OCI-LY1 (cell line): Measurements from ENCODE around the gene SMC4.

Experiments
- H2AFZ ChIP-seq: fragments of 200-600 bp; sonication (generic), shearing (Covaris generic); 2 replicates; pipeline ENCODE4 v1.6.0; 2014; ENCODE audit warnings: antibody characterized with exemption, mild to moderate bottlenecking, low read length
- H3F3A ChIP-seq: fragments of 200-600 bp; sonication (generic), shearing (Covaris generic); 2 replicates; pipeline ENCODE4 v1.6.0; 2014; ENCODE audit warnings: mild to moderate bottlenecking, antibody characterized with exemption, low read length, moderate library complexity; ENCODE audit not compliant: insufficient read depth
- H3K27ac ChIP-seq: fragments of 200-600 bp; sonication (generic); 2 replicates; pipeline ENCODE4 v1.5.1; 2014; ENCODE audit warnings: low read length, mixed run types, mild to moderate bottlenecking, low read depth; ENCODE audit not compliant: poor library complexity, severe bottlenecking
- H3K27me3 ChIP-seq: fragments of 200-600 bp; sonication (generic); 2 replicates; pipeline ENCODE4 v1.6.0; 2014; ENCODE audit warnings: antibody characterized with exemption, mild to moderate bottlenecking, low read length, moderate library complexity; ENCODE audit not compliant: insufficient read depth
- H3K36me3 ChIP-seq: fragments of 200-600 bp; sonication (generic); 2 replicates; pipeline ENCODE4 v1.6.1; 2014; ENCODE audit warnings: mild to moderate bottlenecking, antibody characterized with exemption, low read length, moderate library complexity, mixed read lengths; ENCODE audit not compliant: insufficient read depth
- H3K4me1 ChIP-seq: fragments of 200-600 bp; sonication (generic); 2 replicates; pipeline ENCODE4 v1.5.1; 2014; ENCODE audit warnings: mild to moderate bottlenecking, low read length, moderate library complexity; ENCODE audit not compliant: insufficient read depth, severe bottlenecking
- H3K4me2 ChIP-seq: fragments of 200-600 bp; sonication (generic), shearing (Covaris generic); 2 replicates; pipeline ENCODE4 v1.6.1; 2014; ENCODE audit warnings: low read length
- H3K4me3 ChIP-seq: fragments of 200-600 bp; sonication (generic); 2 replicates; pipeline ENCODE4 v1.5.1; 2014; ENCODE audit warnings: low read length, low read depth, mild to moderate bottlenecking, mixed read lengths; ENCODE audit not compliant: poor library complexity, severe bottlenecking
- H3K79me2 ChIP-seq: fragments of 200-600 bp; shearing (Covaris generic); 2 replicates; pipeline ENCODE4 v1.6.1; 2016; ENCODE audit warnings: mixed run types, low read length, mixed read lengths; ENCODE audit not compliant: insufficient read depth
- H3K9ac ChIP-seq: fragments of 200-600 bp; sonication (generic), shearing (Covaris generic); 2 replicates; pipeline ENCODE4 v1.6.1; 2014; ENCODE audit warnings: mild to moderate bottlenecking, low read length, mixed read lengths
- H3K9me2 ChIP-seq: fragments of 200-600 bp; sonication (generic), shearing (Covaris generic); 2 replicates; pipeline ENCODE4 v1.6.1; 2014; ENCODE audit warnings: low read depth, mild to moderate bottlenecking, low read length, mixed read lengths
- H3K9me3 ChIP-seq: fragments of 200-600 bp; shearing (Covaris generic); 2 replicates; pipeline ENCODE4 v1.6.1; 2014; ENCODE audit warnings: low read length, mixed read lengths
- H4K20me1 ChIP-seq: fragments of 200-600 bp; sonication (generic), shearing (Covaris generic); 2 replicates; pipeline ENCODE4 v1.6.0; 2016; ENCODE audit warnings: mild to moderate bottlenecking, low read length; ENCODE audit not compliant: insufficient read depth
- CTCF ChIP-seq: fragments of 200-600 bp; sonication (generic), shearing (Covaris generic); IDR thresholded peaks from 2 replicates; pipeline ENCODE4 v1.5.1; 2017; ENCODE audit warnings: mild to moderate bottlenecking, antibody characterized with exemption, low read length, moderate library complexity, mixed read lengths
- EZH2 ChIP-seq: fragments of 200-600 bp; sonication (generic), shearing (Covaris generic); IDR thresholded peaks from 2 replicates; pipeline ENCODE4 v1.8.0; 2017; ENCODE audit warnings: borderline replicate concordance, mixed run types, mild to moderate bottlenecking, antibody characterized with exemption, low read length, moderate library complexity, mixed read lengths

Gene SMC4

GRCh38 chr3:160413613-160414248 lies 14.3 kb downstream of the SMC4 start:
- no peak overlapping the region for H3K4me3 ChIP-seq
- TF ChIP-seq EZH2 (no peak), CTCF (peak; percentile 95)

GRCh38 chr3:160417311-160417710 lies 17.9 kb downstream of the SMC4 start:
- no peak overlapping the region for H3K27ac ChIP-seq
- no peaks in the 10 kb centered on the region for H4K20me1 ChIP-seq
- peaks cover 98% of the 10 kb centered on the region for H3K36me3 ChIP-seq
- no peaks in the 10 kb centered on the region for H3K27me3 ChIP-seq
- no peak overlapping the region for H3K4me2 ChIP-seq
- H3K9ac ChIP-seq = no peak overlapping the region
- H3K9me2 ChIP-seq = no peaks in the 10 kb centered on the region
- no peak for TF ChIP-seq EZH2
- no peak for TF ChIP-seq CTCF
- H3K9me3 ChIP-seq = no peaks in the 10 kb centered on the region
- peaks cover 15% of the 10 kb centered on the region; the same call in 1 of the 2 replicates for H3K79me2 ChIP-seq
- peaks cover 12% of the 10 kb centered on the region for H3F3A ChIP-seq
- no peaks in the 10 kb centered on the region for H3K4me1 ChIP-seq
- H2AFZ ChIP-seq = no peak overlapping the region
- H3K4me3 ChIP-seq = no peak overlapping the region

More at GRCh38 chr3:160413613-160414248, 14.3 kb downstream of the SMC4 start:
- no peaks in the 10 kb centered on the region for H3K27me3 ChIP-seq
- no peak overlapping the region for H3K27ac ChIP-seq
- H3F3A ChIP-seq = peaks cover 22% of the 10 kb centered on the region
- H3K9me3 ChIP-seq = no peaks in the 10 kb centered on the region
- H3K79me2 ChIP-seq = peaks cover 30% of the 10 kb centered on the region; the same call in 1 of the 2 replicates
- H2AFZ ChIP-seq = no peak overlapping the region
- no peak overlapping the region for H3K9ac ChIP-seq
- H3K4me1 ChIP-seq = no peaks in the 10 kb centered on the region
- H3K9me2 ChIP-seq = no peaks in the 10 kb centered on the region
- H4K20me1 ChIP-seq = no peaks in the 10 kb centered on the region
- peaks cover 96% of the 10 kb centered on the region for H3K36me3 ChIP-seq
- H3K4me2 ChIP-seq = no peak overlapping the region

GRCh38 chr3:160427832-160428424 lies 28.5 kb downstream of the SMC4 start:
- peaks cover 16% of the 10 kb centered on the region; the same call in 1 of the 2 replicates for H3K79me2 ChIP-seq
- no peak overlapping the region for H3K27ac ChIP-seq
- no peak overlapping the region for H3K9ac ChIP-seq
- no peak overlapping the region for H2AFZ ChIP-seq
- H3K9me3 ChIP-seq = no peaks in the 10 kb centered on the region
- H3K9me2 ChIP-seq = no peaks in the 10 kb centered on the region
- no peaks in the 10 kb centered on the region for H3K4me1 ChIP-seq
- H3K27me3 ChIP-seq = no peaks in the 10 kb centered on the region
- H3K4me3 ChIP-seq = no peak overlapping the region
- no peak overlapping the region for H3K4me2 ChIP-seq
- H3K36me3 ChIP-seq = peaks cover 100% of the 10 kb centered on the region
- H3F3A ChIP-seq = peaks cover 13% of the 10 kb centered on the region; the same call in 1 of the 2 replicates
- TF ChIP-seq CTCF (no peak), EZH2 (no peak)
- no peaks in the 10 kb centered on the region for H4K20me1 ChIP-seq
